HEK293 (cell line): ENCODE measurements around the gene USP2.

Source experiments
- CTCF ChIA-PET: fragments of 350-600 bp; formaldehyde crosslinking; extraction: SDS; loops from one replicate; lab custom pipeline; 2021; ENCODE audit warnings: antibody characterized with exemption; lab: Yijun Ruan, JAX
- POLR2A ChIA-PET: fragments of 300-600 bp; formaldehyde crosslinking; extraction: SDS; loops from one replicate; lab custom pipeline; 2020; ENCODE audit warnings: antibody characterized with exemption, inconsistent platforms; lab: Yijun Ruan, JAX
- H3K27ac ChIP-seq: fragments of 200-500 bp; sonication (Bioruptor generic); 2 replicates; pipeline ENCODE4 v1.5.1; 2014; ENCODE audit warnings: low read depth, low read length, control low read depth, inconsistent platforms; ENCODE audit errors: extremely low read depth
- H3K36me3 ChIP-seq, 2 experiments: fragments of 200-500 bp in 1 of 2; sonication (Bioruptor generic) in 1 of 2; 1 replicate in 1 of 2; 2 replicates in 1 of 2; pipeline ENCODE4 v1.5.1; 2014 to 2017; ENCODE audit warnings: inconsistent platforms in 2 of 2, low read length in 2 of 2; ENCODE audit not compliant: control insufficient read depth in 2 of 2, insufficient read depth in 1 of 2
- H3K4me1 ChIP-seq: fragments of 200-500 bp; sonication (Bioruptor generic); 2 replicates; pipeline ENCODE4 v1.5.1; 2014; ENCODE audit warnings: mild to moderate bottlenecking, low read length, inconsistent platforms; ENCODE audit not compliant: control insufficient read depth, insufficient read depth
- H3K4me3 ChIP-seq: 2 replicates; pipeline ENCODE4 v1.5.1; 2011; ENCODE audit warnings: low read depth, mild to moderate bottlenecking, control low read depth, low read length, moderate library complexity
- H3K9me3 ChIP-seq: fragments of 200-500 bp; sonication (Bioruptor generic); 2 replicates; pipeline ENCODE4 v1.5.1; 2014; ENCODE audit warnings: low read depth, low read length, inconsistent platforms; ENCODE audit not compliant: control insufficient read depth, insufficient read depth
- HOXA7 ChIP-seq: sonication (generic); formaldehyde crosslinking; IDR thresholded peaks from 2 replicates; pipeline ENCODE4 v1.8.1; 2022; ENCODE audit warnings: missing genetic modification reagents, borderline replicate concordance
- HOXC10 ChIP-seq: sonication (generic); formaldehyde crosslinking; IDR thresholded peaks from 2 replicates; pipeline ENCODE4 v1.8.1; 2023; ENCODE audit warnings: mild to moderate bottlenecking, missing genetic modification reagents
- KLF1 ChIP-seq: fragments of 450-650 bp; formaldehyde crosslinking; IDR thresholded peaks from 2 replicates; pipeline ENCODE4 v1.5.1; 2016; ENCODE audit warnings: missing biosample characterization, missing genetic modification characterization
- KLF16 ChIP-seq: fragments of 450-650 bp; formaldehyde crosslinking; IDR thresholded peaks from 2 replicates; pipeline ENCODE4 v1.5.1; 2017; ENCODE audit warnings: missing biosample characterization, missing genetic modification characterization
- OSR2 ChIP-seq: fragments of 450-650 bp; formaldehyde crosslinking; IDR thresholded peaks from 2 replicates; pipeline ENCODE4 v1.5.1; 2016; ENCODE audit warnings: missing biosample characterization, missing genetic modification characterization
- SP2 ChIP-seq: fragments of 450-650 bp; formaldehyde crosslinking; IDR thresholded peaks from 2 replicates; pipeline ENCODE4 v1.5.1; 2016; ENCODE audit warnings: missing biosample characterization, missing genetic modification characterization
- YY2 ChIP-seq: fragments of 450-650 bp; formaldehyde crosslinking; IDR thresholded peaks from 2 replicates; pipeline ENCODE4 v1.5.1; 2016; ENCODE audit warnings: missing biosample characterization, missing genetic modification characterization
- ZBTB17 ChIP-seq: fragments of 450-650 bp; formaldehyde crosslinking; IDR thresholded peaks from 2 replicates; pipeline ENCODE4 v1.5.1; 2016; ENCODE audit warnings: missing biosample characterization, missing genetic modification characterization
- ZBTB8A ChIP-seq: fragments of 450-650 bp; formaldehyde crosslinking; IDR thresholded peaks from 2 replicates; pipeline ENCODE4 v1.5.1; 2016; ENCODE audit warnings: missing biosample characterization, missing genetic modification characterization
- ZFP37 ChIP-seq: fragments of 450-650 bp; formaldehyde crosslinking; IDR thresholded peaks from 2 replicates; pipeline ENCODE4 v1.5.1; 2016; ENCODE audit warnings: missing biosample characterization, missing genetic modification characterization
- ZFP69B ChIP-seq: fragments of 450-650 bp; formaldehyde crosslinking; IDR thresholded peaks from 2 replicates; pipeline ENCODE4 v1.5.1; 2016; ENCODE audit warnings: missing biosample characterization, missing genetic modification characterization
- ZNF169 ChIP-seq: fragments of 450-650 bp; formaldehyde crosslinking; IDR thresholded peaks from 2 replicates; pipeline ENCODE4 v1.5.1; 2016; ENCODE audit warnings: missing biosample characterization, missing genetic modification characterization
- ZNF19 ChIP-seq: fragments of 450-650 bp; formaldehyde crosslinking; IDR thresholded peaks from 2 replicates; pipeline ENCODE4; 2016; ENCODE audit warnings: missing biosample characterization, missing genetic modification characterization, low read depth
- ZNF324 ChIP-seq: fragments of 450-650 bp; formaldehyde crosslinking; IDR thresholded peaks from 2 replicates; pipeline ENCODE4 v1.5.1; 2016; ENCODE audit warnings: missing biosample characterization, missing genetic modification characterization
- ZNF362 ChIP-seq: fragments of 450-650 bp; formaldehyde crosslinking; IDR thresholded peaks from 2 replicates; pipeline ENCODE4 v1.5.1; 2016; ENCODE audit warnings: missing biosample characterization, missing genetic modification characterization
- ZNF544 ChIP-seq: fragments of 450-650 bp; formaldehyde crosslinking; IDR thresholded peaks from 2 replicates; pipeline ENCODE4 v1.5.0; 2017; ENCODE audit warnings: missing biosample characterization, missing genetic modification characterization
- ZNF585B ChIP-seq: fragments of 450-650 bp; formaldehyde crosslinking; IDR thresholded peaks from 2 replicates; pipeline ENCODE4 v1.5.1; 2016; ENCODE audit warnings: missing biosample characterization, missing genetic modification characterization
- ZNF600 ChIP-seq: fragments of 450-650 bp; formaldehyde crosslinking; IDR thresholded peaks from 2 replicates; pipeline ENCODE4 v1.5.1; 2016; ENCODE audit warnings: missing biosample characterization, missing genetic modification characterization
- ZNF610 ChIP-seq: fragments of 450-650 bp; formaldehyde crosslinking; IDR thresholded peaks from 2 replicates; pipeline ENCODE4 v1.5.1; 2016; ENCODE audit warnings: missing biosample characterization, missing genetic modification characterization, borderline replicate concordance
- ZNF624 ChIP-seq: fragments of 450-650 bp; formaldehyde crosslinking; IDR thresholded peaks from 2 replicates; pipeline ENCODE4 v1.5.1; 2017; ENCODE audit warnings: missing biosample characterization, missing genetic modification characterization
- ZNF626 ChIP-seq: fragments of 450-650 bp; sonication (Bioruptor Pico); formaldehyde crosslinking; IDR thresholded peaks from 2 replicates; pipeline ENCODE4 v1.5.1; 2018; ENCODE audit warnings: missing biosample characterization, missing genetic modification characterization, inconsistent platforms
- ZNF645 ChIP-seq: fragments of 450-650 bp; formaldehyde crosslinking; IDR thresholded peaks from 2 replicates; pipeline ENCODE4; 2016; ENCODE audit warnings: missing biosample characterization, missing genetic modification characterization
- ZNF747 ChIP-seq: fragments of 450-650 bp; formaldehyde crosslinking; IDR thresholded peaks from 2 replicates; pipeline ENCODE4 v1.5.1; 2016; ENCODE audit warnings: missing biosample characterization, missing genetic modification characterization
- ZNF76 ChIP-seq: fragments of 450-650 bp; formaldehyde crosslinking; IDR thresholded peaks from 2 replicates; pipeline ENCODE4; 2016; ENCODE audit warnings: low read depth, missing biosample characterization, missing genetic modification characterization, borderline replicate concordance
- ZXDB ChIP-seq: fragments of 450-650 bp; formaldehyde crosslinking; IDR thresholded peaks from 2 replicates; pipeline ENCODE4 v1.5.1; 2016; ENCODE audit warnings: missing biosample characterization, missing genetic modification characterization
- TF ChIP-seq, protein P1 (sequence below): fragments of 450-650 bp; formaldehyde crosslinking; IDR thresholded peaks from 2 replicates; pipeline ENCODE4 v1.5.1; 2016; ENCODE audit warnings: missing biosample characterization, missing genetic modification characterization
- TF ChIP-seq, protein P2 (sequence below): fragments of 450-650 bp; formaldehyde crosslinking; optimal IDR thresholded peaks from 2 replicates; pipeline ENCODE3; 2016; ENCODE audit warnings: missing biosample characterization, mild to moderate bottlenecking, missing genetic modification characterization

Gene USP2

DNA sequence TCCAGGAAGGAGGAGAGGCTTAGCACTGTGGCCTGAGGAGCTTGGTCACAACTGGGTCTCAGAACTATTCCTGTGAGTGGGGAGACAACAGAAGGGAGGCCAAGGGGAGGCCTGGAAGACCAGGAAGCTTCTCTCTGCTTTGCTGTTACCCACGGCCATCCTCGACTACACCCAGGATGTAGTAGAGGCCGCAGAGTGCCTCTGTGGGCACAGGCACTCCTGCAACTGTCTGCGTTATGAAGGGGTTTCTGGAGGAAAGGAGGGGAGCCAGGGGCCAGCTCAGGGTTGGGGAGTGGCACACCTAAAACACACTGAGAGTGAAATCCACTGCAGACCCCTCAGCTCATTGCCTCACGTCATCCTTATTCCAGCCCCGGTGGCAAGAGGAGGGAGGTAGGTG is 31.2 kb downstream of the USP2 start:
- CTCF ChIA-PET = interaction anchor here (0.6 to 1.0 kb wide), 3 partner anchors 10 to 27 kb away, joined by 3 to 5 read pairs (median 5); partner anchors contain the start of gene C1QTNF5
- POLR2A ChIA-PET = interaction anchor here (0.6 kb wide), 1 partner anchor 12 kb away, joined by 9 read pairs; no protein-coding TSS in a partner anchor
- H3K4me1 ChIP-seq = no peaks in the 10 kb centered on the region; the same call in 1 of the 2 replicates

DNA sequence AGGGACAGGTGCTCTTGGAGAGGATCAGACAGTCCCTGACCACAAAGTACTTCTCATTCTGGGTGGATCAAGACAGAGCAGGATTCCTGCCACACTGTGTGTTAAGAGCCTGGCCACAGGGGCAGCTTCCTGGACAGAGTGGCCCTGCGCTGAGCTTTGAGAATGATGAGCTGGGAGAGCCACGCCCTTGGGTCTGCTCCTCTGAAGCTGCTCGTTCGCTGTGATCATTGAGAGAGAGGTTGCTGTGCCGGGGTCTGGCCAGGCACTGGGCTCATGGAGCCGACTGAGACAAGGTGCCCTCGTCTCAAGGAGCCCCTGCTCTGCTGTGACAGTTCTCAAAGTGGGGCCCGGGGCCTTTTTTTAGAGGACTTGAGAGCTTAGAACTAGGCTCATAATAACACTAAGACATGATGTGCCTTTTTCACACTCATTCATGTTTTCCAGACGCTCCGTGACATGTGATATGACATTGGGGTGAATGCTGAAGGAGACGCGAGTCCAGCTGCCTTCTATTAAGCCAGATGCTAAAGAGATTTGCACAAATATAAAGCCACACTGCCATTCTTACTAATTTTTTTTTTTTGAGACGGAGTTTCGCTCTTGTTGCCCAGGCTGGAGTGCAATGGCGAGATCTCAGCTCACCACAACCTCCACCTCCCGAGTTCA is 33.4 kb downstream of the USP2 start:
- CTCF ChIA-PET = interaction anchor here (0.7 to 3.4 kb wide), 7 partner anchors 9 to 28 kb away, joined by 3 to 34 read pairs (median 5); partner anchors contain the start of gene C1QTNF5
- POLR2A ChIA-PET = interaction anchor here (0.8 to 1.0 kb wide), 3 partner anchors 10 to 253 kb away, joined by 3 to 8 read pairs (median 4); a partner anchor contains a TSS
- Histone ChIP-seq H3K36me3 (no peaks in the 10 kb centered on the region), H3K27ac (no peak overlapping the region), H3K4me1 (no peaks in the 10 kb centered on the region; the same call in 1 of the 2 replicates), H3K9me3 (no peaks in the 10 kb centered on the region), H3K4me3 (no peak overlapping the region)
- TF ChIP-seq HOXA7 (CRISPR knock-in tag) = no peak
- TF ChIP-seq ZNF362 (tag by site-specific recombination) = no peak
- no peak for TF ChIP-seq KLF1
- TF ChIP-seq ZNF610 = no peak
- TF ChIP-seq ZBTB8A (tag by site-specific recombination) = no peak
- no peak for TF ChIP-seq ZNF624 (tag by site-specific recombination)
- no peak for TF ChIP-seq ZFP69B (tag by site-specific recombination)

More for the DNA sequence above, 31.2 kb downstream of the USP2 start:
- Histone ChIP-seq H3K36me3 (peaks cover 0 to 3% of the 10 kb centered on the region in 2 experiments; a peak in 1 of 3 replicates), H3K27ac (no peak overlapping the region), H3K4me3 (no peak overlapping the region), H3K9me3 (no peaks in the 10 kb centered on the region)
- TF ChIP-seq ZNF585B (tag by site-specific recombination) (no peak), YY2 (tag by site-specific recombination) (no peak), ZNF600 (tag by site-specific recombination) (no peak), ZNF747 (tag by site-specific recombination) (no peak), ZXDB (tag by site-specific recombination) (no peak), HOXC10 (CRISPR knock-in tag) (no peak), ZNF19 (tag by site-specific recombination) (no peak), ZFP37 (tag by site-specific recombination) (no peak), ZNF169 (tag by site-specific recombination) (no peak), KLF16 (tag by site-specific recombination) (no peak), ZNF324 (tag by site-specific recombination) (no peak), ZNF76 (tag by site-specific recombination) (no peak), OSR2 (tag by site-specific recombination) (no peak), ZBTB17 (tag by site-specific recombination) (no peak), SP2 (tag by site-specific recombination) (no peak), ZNF645 (tag by site-specific recombination) (no peak), ZNF544 (no peak), ZNF626 (tag by site-specific recombination) (no peak)
- TF ChIP-seq, protein P1, sequence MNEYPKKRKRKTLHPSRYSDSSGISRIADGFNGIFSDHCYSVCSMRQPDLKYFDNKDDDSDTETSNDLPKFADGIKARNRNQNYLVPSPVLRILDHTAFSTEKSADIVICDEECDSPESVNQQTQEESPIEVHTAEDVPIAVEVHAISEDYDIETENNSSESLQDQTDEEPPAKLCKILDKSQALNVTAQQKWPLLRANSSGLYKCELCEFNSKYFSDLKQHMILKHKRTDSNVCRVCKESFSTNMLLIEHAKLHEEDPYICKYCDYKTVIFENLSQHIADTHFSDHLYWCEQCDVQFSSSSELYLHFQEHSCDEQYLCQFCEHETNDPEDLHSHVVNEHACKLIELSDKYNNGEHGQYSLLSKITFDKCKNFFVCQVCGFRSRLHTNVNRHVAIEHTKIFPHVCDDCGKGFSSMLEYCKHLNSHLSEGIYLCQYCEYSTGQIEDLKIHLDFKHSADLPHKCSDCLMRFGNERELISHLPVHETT (tag by site-specific recombination) = no peak
- TF ChIP-seq, protein P2, sequence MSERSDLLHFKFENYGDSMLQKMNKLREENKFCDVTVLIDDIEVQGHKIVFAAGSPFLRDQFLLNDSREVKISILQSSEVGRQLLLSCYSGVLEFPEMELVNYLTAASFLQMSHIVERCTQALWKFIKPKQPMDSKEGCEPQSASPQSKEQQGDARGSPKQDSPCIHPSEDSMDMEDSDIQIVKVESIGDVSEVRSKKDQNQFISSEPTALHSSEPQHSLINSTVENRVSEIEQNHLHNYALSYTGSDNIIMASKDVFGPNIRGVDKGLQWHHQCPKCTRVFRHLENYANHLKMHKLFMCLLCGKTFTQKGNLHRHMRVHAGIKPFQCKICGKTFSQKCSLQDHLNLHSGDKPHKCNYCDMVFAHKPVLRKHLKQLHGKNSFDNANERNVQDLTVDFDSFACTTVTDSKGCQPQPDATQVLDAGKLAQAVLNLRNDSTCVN (tag by site-specific recombination) = no peak
